Body of pancreas (tissue), 4 donors: ENCODE data around the gene GPR26. TPM values are rescaled to one million over a fixed set of nuclear protein-coding genes. Genes with fewer than 3 reads are reported as not detected.

Source experiments
- ATAC-seq: fragments of 150-250 bp; one replicate; pipeline ENCODE4 v1.9.1; 2016
- DNase-seq, 4 donors: peaks; one replicate each; pipeline ENCODE4 v3.0.0-alpha.2; 2019
- H3K27ac ChIP-seq, 4 donors: fragments of 200-600 bp; sonication (generic); 1 replicate in 3 of 4; 2 replicates in 1 of 4; pipeline versions ENCODE4 v1.5.1 to v1.6.1; 2016 to 2019; ENCODE audit warnings: mild to moderate bottlenecking in 1 of 4, mixed read lengths in 1 of 4, moderate library complexity in 1 of 4
- H3K27me3 ChIP-seq, 2 donors: fragments of 200-600 bp; sonication (generic); one replicate each; pipeline ENCODE4 v1.6.0; 2016; ENCODE audit warnings: mild to moderate bottlenecking in 1 of 2
- H3K36me3 ChIP-seq, 2 donors: fragments of 200-600 bp; sonication (generic); replicated peaks in 1 of 2; 2 replicates each; pipeline ENCODE4 v1.5.1; 2016; ENCODE audit warnings: low read depth in 2 of 2; ENCODE audit not compliant: insufficient read depth in 1 of 2
- H3K4me1 ChIP-seq: fragments of 200-600 bp; sonication (generic); one replicate; pipeline ENCODE4 v1.6.0; 2016
- H3K4me3 ChIP-seq, 2 donors: fragments of 200-600 bp; sonication (generic); 1 replicate in 1 of 2; 2 replicates in 1 of 2; pipeline ENCODE4 v1.5.1; 2016 to 2019
- H3K9me3 ChIP-seq, 3 donors: fragments of 200-600 bp; sonication (generic); 1 replicate in 2 of 3; 2 replicates in 1 of 3; pipeline ENCODE4 v1.5.1; 2016
- CTCF ChIP-seq, 7 experiments: fragments of 450-650 bp in 4 of 7; fragments of 200-600 bp in 3 of 7; sonication (generic) in 3 of 7; IDR thresholded peaks; one replicate each; pipeline ENCODE4 v1.5.1; 2016 to 2019; ENCODE audit warnings: antibody characterized with exemption in 7 of 7
- POLR2A ChIP-seq, 3 donors: fragments of 450-650 bp; IDR thresholded peaks; one replicate each; pipeline ENCODE4 v1.6.1; 2016; ENCODE audit warnings: antibody characterized with exemption in 3 of 3, mild to moderate bottlenecking in 2 of 3
- WGBS, 2 donors: methylation state at CpG; one replicate each; pipeline ENCODE4 v1.1.5; 2017; 5-methylcytosine and 5-hydroxymethylcytosine counted together
- intact Hi-C: fragments of 100-400 bp; cut with DNase I; formaldehyde crosslinking; loops from one replicate; pipeline ENCODE4 v1.15.1; 2023
- total RNA-seq, 2 donors: library from RNA; depleted of rRNA; stranded (reverse); fragments of >200 nt; gene quantifications; one replicate each; pipeline ENCODE4 v1.1.0, GENCODE V29; 2016

GPR26 gene
- total RNA-seq, 2 donors from 2014 or later, result not detected

- H3K27me3 ChIP-seq, result no peaks in the 10 kb centered on the region
- no peak for TF ChIP-seq POLR2A (IDR thresholded peaks at IDR 0.05)
- no peak for TF ChIP-seq CTCF (IDR thresholded peaks at IDR 0.05)
- H3K27ac ChIP-seq, result no peak overlapping the region
- H3K4me3 ChIP-seq, result no peak overlapping the region
- DNase-seq (no peak), ATAC-seq (no peak)
- H3K9me3 ChIP-seq, result no peaks in the 10 kb centered on the region
- no peaks in the 10 kb centered on the region for H3K4me1 ChIP-seq
- no peaks in the 10 kb centered on the region for H3K36me3 ChIP-seq
- intact Hi-C loops, result no loop called here
Observed at GRCh38 chr10:123669886-123670285, 3.7 kb downstream of the GPR26 start.

GRCh38 chr10:123673198-123673597 is 7.0 kb downstream of the GPR26 start:
- Histone ChIP-seq H3K4me3 (no peak overlapping the region), H3K27ac (no peak overlapping the region), H3K9me3 (no peaks in the 10 kb centered on the region), H3K36me3 (no peaks in the 10 kb centered on the region), H3K27me3 (no peaks in the 10 kb centered on the region), H3K4me1 (no peaks in the 10 kb centered on the region)
- TF ChIP-seq CTCF (IDR thresholded peaks at IDR 0.05) (no peak), POLR2A (IDR thresholded peaks at IDR 0.05) (no peak)
- intact Hi-C loops, result no loop called here
- no peak for ATAC-seq
- DNase-seq, result no peak
- 27 to 82% methylated on average over 1 of the region's 1 CpG for WGBS, 2 donors

GRCh38 chr10:123674741-123675140 is 8.6 kb downstream of the GPR26 start:
- no peak for ATAC-seq
- Histone ChIP-seq H3K27me3 (no peaks in the 10 kb centered on the region), H3K4me3 (no peak overlapping the region), H3K36me3 (no peaks in the 10 kb centered on the region), H3K4me1 (no peaks in the 10 kb centered on the region), H3K27ac (no peak overlapping the region), H3K9me3 (no peaks in the 10 kb centered on the region)
- WGBS, 2 donors, result 67 to 70% methylated on average over 11 of the region's 11 CpGs
- DNase-seq, result no peak
- intact Hi-C loops, result no loop called here
- TF ChIP-seq POLR2A (IDR thresholded peaks at IDR 0.05) (no peak), CTCF (IDR thresholded peaks at IDR 0.05) (no peak)

GRCh38 chr10:123675811-123676210 is 9.7 kb downstream of the GPR26 start:
- WGBS, 2 donors, result 25 to 28% methylated on average over 4 of the region's 4 CpGs
- Histone ChIP-seq H3K4me1 (no peaks in the 10 kb centered on the region), H3K36me3 (no peaks in the 10 kb centered on the region), H3K27ac (no peak overlapping the region), H3K9me3 (no peaks in the 10 kb centered on the region), H3K27me3 (no peaks in the 10 kb centered on the region), H3K4me3 (no peak overlapping the region)
- intact Hi-C loops, result no loop called here
- DNase-seq (no peak), ATAC-seq (no peak)
- TF ChIP-seq CTCF (IDR thresholded peaks at IDR 0.05) (no peak), POLR2A (IDR thresholded peaks at IDR 0.05) (no peak)

GRCh38 chr10:123677556-123677955 is 11.4 kb downstream of the GPR26 start:
- H3K4me3 ChIP-seq, result no peak overlapping the region
- no peaks in the 10 kb centered on the region for H3K27me3 ChIP-seq
- intact Hi-C loops, result no loop called here
- H3K36me3 ChIP-seq, result no peaks in the 10 kb centered on the region
- DNase-seq, result no peak
- 40 to 47% methylated on average over 5 to 6 of the region's 6 CpGs for WGBS, 2 donors
- H3K27ac ChIP-seq, result no peak overlapping the region
- no peaks in the 10 kb centered on the region for H3K4me1 ChIP-seq
- TF ChIP-seq CTCF (IDR thresholded peaks at IDR 0.05) (no peak), POLR2A (IDR thresholded peaks at IDR 0.05) (no peak)
- ATAC-seq, result no peak
- no peaks in the 10 kb centered on the region for H3K9me3 ChIP-seq
